ENCODE data around the gene TIFAB. TPM values are rescaled to one million over a fixed set of nuclear protein-coding genes. Genes with fewer than 3 reads are reported as not detected.

TIFAB gene
- total RNA-seq, 1 experiment from 2014 or later = not detected

- DNase-seq (ENCODE audit: low spot score) = no peak
Observed at GRCh38 chr5:135458356-135458755, 6.2 kb upstream of the TIFAB start.

GRCh38 chr5:135457424-135458071, 5.4 kb upstream of the TIFAB start:
- DNase-seq (ENCODE audit: low spot score) = peak; percentile 72

GRCh38 chr5:135456238-135457099, 4.3 kb upstream of the TIFAB start:
- peak; percentile 67 for DNase-seq (ENCODE audit: low spot score)

- DNase-seq (ENCODE audit: low spot score) = no peak
Observed at GRCh38 chr5:135455876-135456237, 3.7 kb upstream of the TIFAB start.

- no peak for DNase-seq (ENCODE audit: low spot score)
Observed at GRCh38 chr5:135454946-135455345, 2.8 kb upstream of the TIFAB start.

- DNase-seq (ENCODE audit: low spot score) = no peak
Observed at GRCh38 chr5:135453613-135454012, 1.5 kb upstream of the TIFAB start.

GRCh38 chr5:135451581-135452320, 400 bp downstream of the TIFAB start:
- DNase-seq (ENCODE audit: low spot score) = no peak

- DNase-seq (ENCODE audit: low spot score) = no peak
Observed at GRCh38 chr5:135450952-135451351, 1.2 kb downstream of the TIFAB start.

- no peak for DNase-seq (ENCODE audit: low spot score)
Observed at GRCh38 chr5:135450336-135450735, 1.8 kb downstream of the TIFAB start.

- DNase-seq (ENCODE audit: low spot score) = no peak
Observed at GRCh38 chr5:135449644-135450043, 2.5 kb downstream of the TIFAB start.

- peak; percentile 62 for DNase-seq (ENCODE audit: low spot score)
Observed at GRCh38 chr5:135448791-135449507, 3.2 kb downstream of the TIFAB start.

GRCh38 chr5:135448071-135448739, 3.9 kb downstream of the TIFAB start:
- no peak for DNase-seq (ENCODE audit: low spot score)

GRCh38 chr5:135447298-135447929, 4.7 kb downstream of the TIFAB start, which contains the start of gene DCANP1:
DCANP1 (minus strand) TSS chr5:135447348; CDS start chr5:135447108, 240 bp downstream.
- no peak for DNase-seq (ENCODE audit: low spot score)

- no peak for DNase-seq (ENCODE audit: low spot score)
Observed at GRCh38 chr5:135446615-135447014, 5.5 kb downstream of the TIFAB start.

GRCh38 chr5:135446206-135446605, 5.9 kb downstream of the TIFAB start:
- no peak for DNase-seq (ENCODE audit: low spot score)

- DNase-seq (ENCODE audit: low spot score) = no peak
Observed at GRCh38 chr5:135445306-135445985, 6.7 kb downstream of the TIFAB start.

- DNase-seq (ENCODE audit: low spot score) = no peak
Observed at GRCh38 chr5:135444881-135445280, 7.3 kb downstream of the TIFAB start.

- no peak for DNase-seq (ENCODE audit: low spot score)
Observed at GRCh38 chr5:135444360-135444759, 7.8 kb downstream of the TIFAB start.

- no peak for DNase-seq (ENCODE audit: low spot score)
Observed at GRCh38 chr5:135443161-135443960, 8.8 kb downstream of the TIFAB start.

Data from H4 (cell line).